Superior temporal gyrus (tissue), 1 donor: ENCODE data around the gene GAS6.
"Not testable (repeated sequence)": the region's sequence is repeated elsewhere in the genome, so short reads cannot be mapped to it uniquely, and the experiment has no call there.

Experiments used
- DNase-seq: peaks from one replicate; pipeline ENCODE4 v3.0.0-alpha.2; 2016; ENCODE audit errors: extremely low spot score

GAS6 gene

GRCh38 chr13:113867913-113868312 is 4.0 kb upstream of the GAS6 start:
- DNase-seq: not testable (repeated sequence)

- DNase-seq: no peak
Measured at GRCh38 chr13:113865427-113865826, 1.6 kb upstream of the GAS6 start.

GRCh38 chr13:113864273-113864890 is 506 bp upstream of the GAS6 start:
- peak; percentile 24 for DNase-seq

GRCh38 chr13:113862931-113863523 is 849 bp downstream of the GAS6 start:
- DNase-seq: no peak

- DNase-seq: no peak
Measured at GRCh38 chr13:113862191-113862930, 1.5 kb downstream of the GAS6 start.

GRCh38 chr13:113861433-113862030 is 2.3 kb downstream of the GAS6 start:
- no peak for DNase-seq

GRCh38 chr13:113860665-113861432 is 3.0 kb downstream of the GAS6 start:
- DNase-seq: no peak

- no peak for DNase-seq
Measured at GRCh38 chr13:113860051-113860664, 3.7 kb downstream of the GAS6 start.

- DNase-seq: no peak
Measured at GRCh38 chr13:113859311-113860050, 4.4 kb downstream of the GAS6 start.

- DNase-seq: peak; percentile 29
Measured at GRCh38 chr13:113857531-113858195, 6.2 kb downstream of the GAS6 start.

- DNase-seq: no peak
Measured at GRCh38 chr13:113856716-113857065, 7.2 kb downstream of the GAS6 start.

GRCh38 chr13:113855931-113856715 is 7.8 kb downstream of the GAS6 start:
- no peak for DNase-seq

- no peak for DNase-seq
Measured at GRCh38 chr13:113855012-113855921, 8.6 kb downstream of the GAS6 start.

GRCh38 chr13:113854238-113855011 is 9.5 kb downstream of the GAS6 start:
- DNase-seq: no peak

GRCh38 chr13:113853518-113854237 is 10.2 kb downstream of the GAS6 start:
- DNase-seq: no peak

GRCh38 chr13:113852536-113853517 is 11.0 kb downstream of the GAS6 start:
- DNase-seq: no peak
